Tibial nerve (tissue), 4 donors: ENCODE measurements around the gene MTX2. TPM values are rescaled to one million over a fixed set of nuclear protein-coding genes. Genes with fewer than 3 reads are reported as not detected.

Source experiments
- DNase-seq, 2 donors: peaks; one replicate each; pipeline ENCODE4 v3.0.0-alpha.2; 2019; ENCODE audit warnings: low spot score in 2 of 2
- H3K27ac ChIP-seq, 4 donors: fragments of 200-600 bp; sonication (generic) in 3 of 4; one replicate each; pipeline ENCODE4 v1.5.1; 2017 to 2019; ENCODE audit warnings: mild to moderate bottlenecking in 1 of 4
- H3K27me3 ChIP-seq, 2 donors: fragments of 200-600 bp; sonication (generic) in 1 of 2; one replicate each; pipeline versions ENCODE4 v1.5.1 to v1.6.0; 2017 to 2019
- H3K36me3 ChIP-seq, 3 donors: fragments of 200-600 bp; sonication (generic); one replicate each; pipeline ENCODE4 v1.5.1; 2018 to 2019
- H3K4me1 ChIP-seq, 4 donors: fragments of 200-600 bp; sonication (generic) in 3 of 4; one replicate each; pipeline ENCODE4 v1.5.1; 2017 to 2019
- H3K4me3 ChIP-seq, 4 donors: fragments of 200-600 bp; sonication (generic) in 3 of 4; one replicate each; pipeline ENCODE4 v1.5.1; 2017 to 2019; ENCODE audit warnings: mild to moderate bottlenecking in 1 of 4, moderate library complexity in 1 of 4
- H3K9me3 ChIP-seq, 4 donors: fragments of 200-600 bp; sonication (generic) in 3 of 4; one replicate each; pipeline ENCODE4 v1.5.1; 2017 to 2019
- CTCF ChIP-seq, 5 experiments: fragments of 200-600 bp in 3 of 5; fragments of 450-650 bp in 2 of 5; sonication (generic) in 3 of 5; IDR thresholded peaks; one replicate each; pipeline ENCODE4 v1.5.1; 2016 to 2019; ENCODE audit warnings: antibody characterized with exemption in 5 of 5, mild to moderate bottlenecking in 3 of 5, moderate library complexity in 2 of 5
- EP300 ChIP-seq, 2 donors: sonication (generic); formaldehyde crosslinking; IDR thresholded peaks; one replicate each; pipeline ENCODE4 v1.6.1; 2017; ENCODE audit warnings: antibody characterized with exemption in 2 of 2, mild to moderate bottlenecking in 1 of 2
- POLR2A ChIP-seq, 2 donors: fragments of 450-650 bp; IDR thresholded peaks; one replicate each; pipeline ENCODE4 v1.6.1; 2017; ENCODE audit warnings: antibody characterized with exemption in 2 of 2, mild to moderate bottlenecking in 2 of 2, moderate library complexity in 2 of 2
- WGBS, 2 donors: methylation state at CpG; one replicate each; pipeline ENCODE4 v1.1.5; 2018; 5-methylcytosine and 5-hydroxymethylcytosine counted together
- total RNA-seq, 4 donors: library from RNA; depleted of rRNA; stranded (reverse); fragments of >200 nt; gene quantifications; one replicate each; pipeline ENCODE4 v1.1.0, GENCODE V29; 2016

MTX2 gene
- total RNA-seq, 4 donors from 2014 or later, result 18.8 to 22.4 (median 21.9) TPM

DNA sequence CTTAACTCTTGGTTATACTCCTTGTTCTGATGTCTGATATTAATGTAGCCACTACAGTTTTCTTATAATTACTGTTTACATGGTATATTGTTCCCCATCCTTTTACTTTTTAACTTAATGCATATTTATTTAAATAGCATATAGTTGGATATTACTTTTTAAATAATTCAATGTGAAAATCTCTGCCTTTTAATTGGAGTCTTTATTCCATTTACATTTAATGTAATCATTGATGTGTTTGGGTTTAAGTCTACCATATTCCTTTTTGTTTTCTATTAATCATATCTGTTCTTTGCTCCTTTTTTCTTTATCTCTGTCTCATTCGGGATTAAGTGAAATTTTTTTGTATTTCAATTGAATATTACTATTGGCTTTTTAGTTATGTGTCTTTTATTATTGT, 109.1 kb downstream of the MTX2 start:
- Histone ChIP-seq H3K4me1 (no peaks in the 10 kb centered on the region), H3K4me3 (no peak overlapping the region), H3K27me3 (no peaks in the 10 kb centered on the region), H3K36me3 (no peaks in the 10 kb centered on the region), H3K9me3 (peaks cover 0 to 19% (median 5%) of the 10 kb centered on the region in 4 donors), H3K27ac (no peak overlapping the region)
- no peak for DNase-seq
- TF ChIP-seq POLR2A (IDR thresholded peaks at IDR 0.05) (no peak), EP300 (IDR thresholded peaks at IDR 0.05) (no peak), CTCF (IDR thresholded peaks at IDR 0.05) (no peak)
- WGBS, 2 donors, result 96 to 97% methylated on average over 1 of the region's 1 CpG

DNA sequence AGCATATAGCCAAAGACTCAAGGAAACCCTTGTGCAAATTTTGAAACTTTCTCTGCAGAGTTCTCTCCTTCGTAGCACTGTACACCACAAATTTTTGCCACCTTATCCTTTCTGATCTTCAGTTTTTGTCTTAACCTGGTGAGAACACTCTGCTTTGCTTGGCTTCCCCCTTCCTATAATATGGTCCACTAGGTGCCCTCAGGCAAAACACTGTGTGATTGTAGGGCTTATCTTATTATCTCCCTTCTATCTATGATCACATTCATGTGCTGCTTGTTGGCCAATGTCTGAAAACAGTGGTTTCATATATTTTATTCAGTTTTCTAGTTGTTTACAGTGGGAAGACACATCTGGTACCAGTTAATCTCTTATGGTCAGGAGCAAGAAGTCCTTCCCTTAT, 111.1 kb downstream of the MTX2 start:
- H3K27ac ChIP-seq, result no peak overlapping the region
- H3K36me3 ChIP-seq, result no peaks in the 10 kb centered on the region
- H3K4me1 ChIP-seq, result no peaks in the 10 kb centered on the region
- WGBS, 2 donors, result 91 to 100% methylated on average over 1 of the region's 1 CpG
- H3K4me3 ChIP-seq, result no peak overlapping the region
- peaks cover 0 to 19% (median 5%) of the 10 kb centered on the region in 4 donors for H3K9me3 ChIP-seq
- H3K27me3 ChIP-seq, result no peaks in the 10 kb centered on the region
- TF ChIP-seq CTCF (IDR thresholded peaks at IDR 0.05) (no peak), POLR2A (IDR thresholded peaks at IDR 0.05) (no peak)
- no peak for DNase-seq

GRCh38 chr2:176383100-176383499, 113.9 kb downstream of the MTX2 start:
- Histone ChIP-seq H3K4me3 (no peak overlapping the region), H3K27me3 (no peaks in the 10 kb centered on the region), H3K27ac (no peak overlapping the region), H3K36me3 (no peaks in the 10 kb centered on the region), H3K9me3 (peaks cover 0 to 12% (median 5%) of the 10 kb centered on the region in 4 donors), H3K4me1 (no peaks in the 10 kb centered on the region)
- TF ChIP-seq POLR2A (IDR thresholded peaks at IDR 0.05) (no peak), CTCF (IDR thresholded peaks at IDR 0.05) (no peak), EP300 (IDR thresholded peaks at IDR 0.05) (no peak)
- no peak for DNase-seq

DNA sequence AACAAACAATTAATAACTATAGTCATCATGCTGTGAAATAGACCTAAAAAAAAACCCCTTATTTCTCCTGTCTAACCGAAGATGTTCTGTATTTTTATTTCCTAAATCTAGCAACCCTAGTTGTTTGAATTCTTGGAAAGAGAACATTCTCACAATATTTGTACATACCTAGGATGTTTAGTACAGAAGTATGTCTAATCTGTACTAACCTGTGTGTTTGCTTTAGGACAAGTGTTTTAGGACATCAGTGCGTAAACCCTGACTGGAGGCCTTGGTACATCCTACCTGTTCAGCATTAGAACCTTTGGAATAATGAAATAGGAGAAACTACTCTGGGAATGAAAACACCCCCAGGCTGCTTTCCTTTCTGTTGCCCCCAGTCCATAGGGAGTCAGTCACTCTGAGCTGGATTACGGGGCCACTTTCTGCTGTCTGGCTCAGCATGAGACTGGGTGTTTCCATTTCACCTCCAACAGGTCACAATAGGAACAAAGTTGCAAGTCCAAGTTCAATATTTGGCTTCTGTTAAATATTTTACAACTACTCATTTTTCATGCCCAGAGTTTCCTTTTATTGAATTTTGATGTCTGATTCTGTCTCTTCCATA, 114.7 kb downstream of the MTX2 start:
- DNase-seq, result no peak
- Histone ChIP-seq H3K36me3 (no peaks in the 10 kb centered on the region), H3K27ac (no peak overlapping the region), H3K4me1 (no peaks in the 10 kb centered on the region), H3K27me3 (no peaks in the 10 kb centered on the region), H3K4me3 (no peak overlapping the region), H3K9me3 (peaks cover 0 to 3% (median 2%) of the 10 kb centered on the region in 4 donors)
- TF ChIP-seq CTCF (IDR thresholded peaks at IDR 0.05) (no peak), EP300 (IDR thresholded peaks at IDR 0.05) (no peak), POLR2A (IDR thresholded peaks at IDR 0.05) (no peak)
- WGBS, 2 donors, result 65 to 73% methylated on average over 3 of the region's 3 CpGs

- no peak overlapping the region for H3K27ac ChIP-seq
- no peak for TF ChIP-seq POLR2A (IDR thresholded peaks at IDR 0.05)
- TF ChIP-seq CTCF (IDR thresholded peaks at IDR 0.05), result no peak
- no peak for TF ChIP-seq EP300 (IDR thresholded peaks at IDR 0.05)
- H3K9me3 ChIP-seq, result no peaks in the 10 kb centered on the region
- no peak for DNase-seq
- no peaks in the 10 kb centered on the region for H3K4me1 ChIP-seq
- H3K4me3 ChIP-seq, result no peak overlapping the region
- H3K27me3 ChIP-seq, result no peaks in the 10 kb centered on the region
- H3K36me3 ChIP-seq, result no peaks in the 10 kb centered on the region
- 59 to 83% methylated on average over 2 of the region's 2 CpGs for WGBS, 2 donors
Measured at GRCh38 chr2:176385219-176385759, 116.0 kb downstream of the MTX2 start.
